Breast epithelium (tissue), 4 donors: ENCODE data around the gene TBX15. TPM values are rescaled to one million over a fixed set of nuclear protein-coding genes. Genes with fewer than 3 reads are reported as not detected.

Experiments
- DNase-seq, 2 donors: peaks; one replicate each; pipeline ENCODE4 v3.0.0-alpha.2; 2019; ENCODE audit warnings: low spot score in 2 of 2
- H3K27ac ChIP-seq, 2 donors: fragments of 200-600 bp; sonication (generic) in 1 of 2; one replicate each; pipeline ENCODE4 v1.5.1; 2016 to 2019; ENCODE audit warnings: mild to moderate bottlenecking in 1 of 2
- H3K27me3 ChIP-seq, 2 donors: fragments of 200-600 bp; sonication (generic) in 1 of 2; one replicate each; pipeline versions ENCODE4 v1.5.1 to v1.6.0; 2017 to 2019; ENCODE audit warnings: control low read depth in 1 of 2, mild to moderate bottlenecking in 1 of 2
- H3K36me3 ChIP-seq: fragments of 200-600 bp; one replicate; pipeline ENCODE4 v1.5.1; 2019
- H3K4me1 ChIP-seq, 2 donors: fragments of 200-600 bp; sonication (generic); one replicate each; pipeline ENCODE4 v1.5.1; 2016 to 2019; ENCODE audit warnings: control low read depth in 1 of 2
- H3K4me3 ChIP-seq, 3 donors: fragments of 200-600 bp; sonication (generic); 1 replicate in 2 of 3; 2 replicates in 1 of 3; pipeline ENCODE4 v1.5.1; 2016 to 2019; ENCODE audit warnings: mild to moderate bottlenecking in 3 of 3, moderate library complexity in 2 of 3
- H3K9me3 ChIP-seq, 2 donors: fragments of 200-600 bp; sonication (generic) in 1 of 2; one replicate each; pipeline ENCODE4 v1.5.1; 2016 to 2019; ENCODE audit warnings: control low read depth in 1 of 2
- POLR2A ChIP-seq: fragments of 450-650 bp; IDR thresholded peaks from one replicate; pipeline ENCODE4 v1.6.1; 2016; ENCODE audit warnings: antibody characterized with exemption, mild to moderate bottlenecking, moderate library complexity
- POLR2AphosphoS5 ChIP-seq, 3 donors: sonication (generic); formaldehyde crosslinking; IDR thresholded peaks; one replicate each; pipeline ENCODE4 v1.6.1; 2017; ENCODE audit warnings: antibody characterized with exemption in 3 of 3
- intact Hi-C: fragments of 100-400 bp; cut with DNase I; formaldehyde crosslinking; loops from one replicate; pipeline ENCODE4 v1.15.1; 2023; ENCODE audit warnings: low total_unique reads
- total RNA-seq, 3 donors: library from RNA; depleted of rRNA; stranded (reverse); fragments of >200 nt; gene quantifications; one replicate each; pipeline ENCODE4 v1.1.0, GENCODE V29; 2016
- TF ChIP-seq, protein P1 (sequence below), 3 donors: fragments of 450-650 bp; IDR thresholded peaks; one replicate each; pipeline ENCODE4 v1.5.1; 2016 to 2017; ENCODE audit warnings: antibody characterized with exemption in 3 of 3, mild to moderate bottlenecking in 3 of 3, moderate library complexity in 3 of 3

The TBX15 gene
- total RNA-seq, 3 donors from 2014 or later, result 5.9 to 60.0 (median 34.1) TPM

DNA sequence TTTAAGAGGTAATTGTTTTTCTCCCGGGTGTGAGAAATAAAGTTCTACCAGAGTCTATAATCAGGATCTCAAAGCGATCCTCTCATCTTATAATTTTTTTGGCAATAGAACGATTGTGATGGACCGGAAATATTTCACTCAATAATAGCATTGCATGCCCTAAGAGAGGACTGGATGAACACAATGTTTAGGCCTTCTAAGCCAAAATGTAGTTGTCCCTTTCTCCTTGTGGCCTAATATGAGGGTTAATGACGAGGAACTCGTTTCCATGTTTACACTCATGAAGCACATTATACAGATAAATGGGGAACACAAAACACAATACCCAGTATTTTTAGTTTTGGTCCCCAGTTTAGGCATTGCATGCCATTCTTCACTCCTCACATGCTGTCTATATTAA is 5.9 kb downstream of the TBX15 start:
- intact Hi-C loops, result no loop called here
- no peak overlapping the region for H3K27ac ChIP-seq
- no peaks in the 10 kb centered on the region for H3K36me3 ChIP-seq
- TF ChIP-seq POLR2A (no peak), POLR2AphosphoS5 (IDR thresholded peaks at IDR 0.05) (no peak)
- TF ChIP-seq, protein P1, sequence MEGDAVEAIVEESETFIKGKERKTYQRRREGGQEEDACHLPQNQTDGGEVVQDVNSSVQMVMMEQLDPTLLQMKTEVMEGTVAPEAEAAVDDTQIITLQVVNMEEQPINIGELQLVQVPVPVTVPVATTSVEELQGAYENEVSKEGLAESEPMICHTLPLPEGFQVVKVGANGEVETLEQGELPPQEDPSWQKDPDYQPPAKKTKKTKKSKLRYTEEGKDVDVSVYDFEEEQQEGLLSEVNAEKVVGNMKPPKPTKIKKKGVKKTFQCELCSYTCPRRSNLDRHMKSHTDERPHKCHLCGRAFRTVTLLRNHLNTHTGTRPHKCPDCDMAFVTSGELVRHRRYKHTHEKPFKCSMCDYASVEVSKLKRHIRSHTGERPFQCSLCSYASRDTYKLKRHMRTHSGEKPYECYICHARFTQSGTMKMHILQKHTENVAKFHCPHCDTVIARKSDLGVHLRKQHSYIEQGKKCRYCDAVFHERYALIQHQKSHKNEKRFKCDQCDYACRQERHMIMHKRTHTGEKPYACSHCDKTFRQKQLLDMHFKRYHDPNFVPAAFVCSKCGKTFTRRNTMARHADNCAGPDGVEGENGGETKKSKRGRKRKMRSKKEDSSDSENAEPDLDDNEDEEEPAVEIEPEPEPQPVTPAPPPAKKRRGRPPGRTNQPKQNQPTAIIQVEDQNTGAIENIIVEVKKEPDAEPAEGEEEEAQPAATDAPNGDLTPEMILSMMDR (IDR thresholded peaks at IDR 0.05), result no peak
- H3K4me1 ChIP-seq, result no peaks in the 10 kb centered on the region
- peaks cover 2 to 64% of the 10 kb centered on the region in 2 donors for H3K27me3 ChIP-seq
- no peaks in the 10 kb centered on the region for H3K9me3 ChIP-seq
- DNase-seq, result no peak
- H3K4me3 ChIP-seq, result no peak overlapping the region

DNA sequence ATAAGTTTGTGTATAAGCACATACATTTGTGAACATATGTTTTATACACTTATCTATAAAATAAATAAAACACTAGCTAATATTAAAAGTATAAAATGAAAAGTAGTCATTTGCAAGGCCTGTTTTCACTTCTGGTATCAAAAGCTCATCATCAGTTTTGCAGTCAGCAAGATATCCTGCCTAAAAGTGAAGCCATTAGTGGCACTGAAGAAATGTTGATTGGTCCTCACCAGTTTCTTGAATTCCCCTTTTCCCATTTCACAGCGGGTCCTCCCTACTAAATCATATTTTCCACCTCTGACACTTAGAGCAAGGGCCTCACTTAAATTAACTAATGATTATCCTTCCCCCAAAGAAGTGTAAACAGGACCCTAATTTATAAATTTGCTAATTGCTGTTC is 6.7 kb downstream of the TBX15 start:
- no peaks in the 10 kb centered on the region for H3K4me1 ChIP-seq
- TF ChIP-seq, protein P1 (IDR thresholded peaks at IDR 0.05), result no peak
- TF ChIP-seq POLR2AphosphoS5 (IDR thresholded peaks at IDR 0.05) (no peak), POLR2A (no peak)
- intact Hi-C loops, result no loop called here
- H3K27ac ChIP-seq, result no peak overlapping the region
- no peak overlapping the region for H3K4me3 ChIP-seq
- H3K9me3 ChIP-seq, result no peaks in the 10 kb centered on the region
- DNase-seq, result no peak
- peaks cover 2 to 56% of the 10 kb centered on the region in 2 donors for H3K27me3 ChIP-seq
- no peaks in the 10 kb centered on the region for H3K36me3 ChIP-seq

DNA sequence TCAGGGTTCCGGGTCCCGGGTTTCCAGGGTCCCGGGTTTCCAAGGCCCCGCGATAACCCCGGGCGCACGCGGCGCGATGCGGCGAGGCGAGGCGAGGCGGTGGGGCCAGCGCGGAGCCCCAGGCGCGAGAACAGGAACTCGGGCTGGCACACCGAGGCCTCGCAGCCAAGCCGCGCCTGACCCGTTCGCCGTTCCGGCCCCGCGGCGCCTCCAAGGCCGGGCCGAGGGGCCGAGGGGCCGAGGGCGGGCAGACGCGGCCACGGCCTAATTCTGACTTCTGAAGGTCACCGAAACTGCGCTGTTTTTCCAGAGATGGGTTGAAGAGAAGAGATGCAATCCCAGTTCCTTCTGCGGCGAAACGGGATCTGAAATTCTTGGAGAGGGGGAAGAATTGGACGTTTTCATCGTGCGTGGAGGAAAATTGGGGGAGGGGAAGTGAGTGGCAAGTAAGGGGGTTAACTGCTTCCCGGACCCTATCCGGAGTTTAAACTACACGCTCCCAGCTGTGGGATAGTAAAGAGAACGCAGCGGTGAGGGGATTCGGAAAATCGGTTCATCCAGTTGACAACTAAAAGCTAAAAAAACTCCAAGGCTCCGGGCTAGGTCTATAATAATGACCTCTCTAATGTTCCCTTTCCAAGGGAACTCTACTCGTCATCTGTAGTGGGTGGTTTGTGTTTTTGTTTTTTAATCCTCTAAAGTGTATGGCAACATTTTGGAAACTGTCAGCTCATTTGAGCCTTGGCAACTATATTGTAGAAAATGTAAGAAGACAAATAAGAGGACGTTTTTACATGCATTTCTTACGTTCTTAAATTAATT is 8.2 kb downstream of the TBX15 start:
- Histone ChIP-seq H3K4me1 (no peaks in the 10 kb centered on the region), H3K9me3 (no peaks in the 10 kb centered on the region), H3K4me3 (peak overlapping the region in 2 of 3 donors; percentile 1 to 57), H3K27ac (peak overlapping the region in 1 of 2 donors; percentile 77), H3K27me3 (peaks cover 2 to 41% of the 10 kb centered on the region in 2 donors), H3K36me3 (no peaks in the 10 kb centered on the region)
- intact Hi-C loops, result no loop called here
- TF ChIP-seq POLR2AphosphoS5 (IDR thresholded peaks at IDR 0.05), result no peak
- no peak for TF ChIP-seq POLR2A
- TF ChIP-seq, protein P1 (IDR thresholded peaks at IDR 0.05), result no peak
- DNase-seq, result no peak

DNA sequence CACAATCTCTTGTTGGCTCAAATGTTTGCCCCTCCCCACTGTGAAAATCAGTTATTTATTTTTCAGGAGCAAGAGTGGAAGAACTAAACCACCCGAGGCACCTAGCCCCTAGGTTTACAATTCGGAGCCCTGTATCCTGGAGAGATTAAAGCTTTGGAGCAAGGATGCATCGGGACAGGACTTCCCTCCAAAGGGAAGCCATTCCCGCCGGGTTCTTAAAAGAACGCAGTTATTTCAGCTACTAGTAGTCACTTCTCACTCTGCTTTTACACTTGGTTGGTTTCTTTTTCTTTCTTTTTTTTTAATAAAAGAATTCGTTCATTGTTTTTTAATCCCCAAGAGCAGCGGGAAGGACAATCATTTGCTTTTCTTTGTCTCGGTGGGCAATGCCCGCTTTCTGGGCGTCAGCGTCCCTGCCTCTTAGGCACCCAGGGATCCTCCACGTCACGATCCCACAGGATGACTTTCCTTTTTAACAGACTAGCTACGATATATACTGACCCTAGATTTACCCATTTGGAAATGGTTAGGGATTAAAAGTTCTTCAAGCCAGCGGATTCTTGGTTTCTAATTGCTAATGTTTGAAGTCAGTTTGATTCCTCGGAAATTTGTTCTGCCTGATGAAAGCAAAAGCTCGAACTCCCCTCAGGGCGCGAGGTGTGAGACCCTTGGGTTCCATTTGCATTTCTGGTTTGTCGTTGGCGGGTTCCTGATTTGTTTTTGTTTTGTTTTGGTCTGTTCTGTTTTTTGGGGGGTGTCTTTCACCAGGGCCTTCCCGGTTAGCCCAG is 9.0 kb downstream of the TBX15 start:
- TF ChIP-seq POLR2AphosphoS5 (IDR thresholded peaks at IDR 0.05) (no peak), POLR2A (no peak)
- TF ChIP-seq, protein P1 (IDR thresholded peaks at IDR 0.05), result no peak
- Histone ChIP-seq H3K36me3 (no peaks in the 10 kb centered on the region), H3K4me3 (peak overlapping the region in 2 of 3 donors; percentile 1 to 57), H3K4me1 (no peaks in the 10 kb centered on the region), H3K27ac (peak overlapping the region in 1 of 2 donors; percentile 77), H3K9me3 (no peaks in the 10 kb centered on the region), H3K27me3 (peaks cover 2 to 33% of the 10 kb centered on the region in 2 donors)
- intact Hi-C loops, result no loop called here
- no peak for DNase-seq

DNA sequence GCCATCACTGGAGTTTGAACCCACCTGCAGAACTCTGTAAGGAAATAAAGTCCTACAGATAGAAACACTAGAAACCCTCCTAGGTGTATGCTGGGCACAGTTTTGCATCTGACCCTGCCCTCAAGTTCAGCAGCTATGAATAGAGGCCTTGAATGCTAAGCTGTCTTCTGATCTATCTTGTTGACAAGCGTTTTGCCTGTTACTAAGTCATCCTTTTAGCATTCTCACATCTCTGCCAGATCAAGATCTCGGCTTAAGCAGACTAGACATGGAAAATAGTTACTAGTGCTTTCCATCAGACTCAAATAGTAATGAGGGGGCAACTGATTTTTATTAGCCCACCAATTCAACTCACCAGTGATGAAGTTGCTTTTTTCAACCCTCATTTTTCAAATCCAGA is 10.5 kb downstream of the TBX15 start:
- H3K27ac ChIP-seq, result peak overlapping the region in 1 of 2 donors; percentile 5
- no peak for DNase-seq
- H3K4me3 ChIP-seq, result no peak overlapping the region
- TF ChIP-seq POLR2AphosphoS5 (IDR thresholded peaks at IDR 0.05) (no peak), POLR2A (no peak)
- TF ChIP-seq, protein P1 (IDR thresholded peaks at IDR 0.05), result no peak
- intact Hi-C loops, result no loop called here
- peaks cover 0 to 18% of the 10 kb centered on the region in 2 donors for H3K27me3 ChIP-seq
- no peaks in the 10 kb centered on the region for H3K9me3 ChIP-seq
- H3K36me3 ChIP-seq, result no peaks in the 10 kb centered on the region
- H3K4me1 ChIP-seq, result no peaks in the 10 kb centered on the region
